Spinal cord (tissue), 10 donors: ENCODE results near the gene CABP4. TPM values are rescaled to one million over a fixed set of nuclear protein-coding genes. Genes with fewer than 3 reads are reported as not detected.

ENCODE experiments used
- DNase-seq, 6 donors: peaks; one replicate each; pipeline versions ENCODE4 v3.0.0 to v3.0.0-alpha.2; 2013 to 2015; ENCODE audit warnings: low spot score in 6 of 6, low read depth in 4 of 6
- H3K27ac ChIP-seq: one replicate; pipeline ENCODE4 v1.5.1; 2013; ENCODE audit warnings: low read depth, low read length, control low read depth
- H3K27me3 ChIP-seq: one replicate; pipeline ENCODE4 v1.6.1; 2013; ENCODE audit warnings: low read length; ENCODE audit not compliant: control insufficient read depth, insufficient read depth
- H3K36me3 ChIP-seq: one replicate; pipeline ENCODE4 v1.6.1; 2013; ENCODE audit warnings: low read length; ENCODE audit not compliant: control insufficient read depth, insufficient read depth
- H3K4me1 ChIP-seq: one replicate; pipeline ENCODE4 v1.6.1; 2013; ENCODE audit warnings: low read length; ENCODE audit not compliant: control insufficient read depth, insufficient read depth
- H3K4me3 ChIP-seq: one replicate; pipeline ENCODE4 v1.5.1; 2013; ENCODE audit warnings: low read depth, low read length, control low read depth
- H3K9me3 ChIP-seq: one replicate; pipeline ENCODE4 v1.6.1; 2013; ENCODE audit warnings: low read length; ENCODE audit not compliant: control insufficient read depth, insufficient read depth
- WGBS: methylation state at CpG from one replicate; pipeline ENCODE4 v1.1.5; 2013; ENCODE audit warnings: missing lambda C conversion rate; ENCODE audit not compliant: insufficient coverage; 5-methylcytosine and 5-hydroxymethylcytosine counted together
- polyA plus RNA-seq, 2 donors: library from polyadenylated mRNA; unstranded; fragments of 120-200 nt; gene quantifications; one replicate each; pipeline ENCODE4 v1.2.1, GENCODE V29; 2013; ENCODE audit not compliant: insufficient read length in 2 of 2
- total RNA-seq, 2 donors: library from RNA; depleted of rRNA in 1 of 2; stranded (reverse); fragments of 120-200 nt in 1 of 2; fragments of >200 nt in 1 of 2; gene quantifications; one replicate each; pipeline versions ENCODE4 v1.2.3 to v1.2.4, GENCODE V29; 2013 to 2014
- donor health status: healthy.

CABP4 gene
- total and polyA plus RNA-seq, 4 donors, result 0.30 to 0.67 (median 0.46) TPM

GRCh38 chr11:67503119-67504004, 48.2 kb downstream of the CABP4 start:
- WGBS, result 49% methylated on average over 15 of the region's 19 CpGs
- Histone ChIP-seq H3K27ac (no peak overlapping the region), H3K4me3 (peak overlapping the region; percentile 32), H3K9me3 (no peaks in the 10 kb centered on the region), H3K4me1 (peaks cover 62% of the 10 kb centered on the region), H3K27me3 (no peaks in the 10 kb centered on the region), H3K36me3 (peaks cover 57% of the 10 kb centered on the region)
- no peak for DNase-seq

- under 1% methylated on average over 101 of the region's 101 CpGs for WGBS
- peak overlapping the region; percentile 69 for H3K4me3 ChIP-seq
- H3K36me3 ChIP-seq, result peaks cover 48% of the 10 kb centered on the region
- peak overlapping the region; percentile 86 for H3K27ac ChIP-seq
- no peaks in the 10 kb centered on the region for H3K9me3 ChIP-seq
- DNase-seq, result peak in 2 of 6 donors; percentile 67 to 70
- peaks cover 65% of the 10 kb centered on the region for H3K4me1 ChIP-seq
- no peaks in the 10 kb centered on the region for H3K27me3 ChIP-seq
These were observed 49.1 kb downstream of the CABP4 start for GRCh38 chr11:67504005-67504949.

- no peaks in the 10 kb centered on the region for H3K9me3 ChIP-seq
- H3K36me3 ChIP-seq, result peaks cover 42% of the 10 kb centered on the region
- H3K4me3 ChIP-seq, result peak within 1 kb of the TSS; percentile 69
- WGBS, result 2% methylated on average over 55 of the region's 58 CpGs
- H3K4me1 ChIP-seq, result peaks cover 68% of the 10 kb centered on the region
- peak within 1 kb of the TSS; percentile 93 for H3K27ac ChIP-seq
- DNase-seq, result peak in 2 of 6 donors; percentile 55 to 75
- no peaks in the 10 kb centered on the region for H3K27me3 ChIP-seq
These were observed 49.9 kb downstream of the CABP4 start, which contains the start of gene PITPNM1 for GRCh38 chr11:67504950-67505581. PITPNM1 (minus strand) TSS chr11:67505363; CDS start chr11:67504180, 1,183 bp downstream.

- Histone ChIP-seq H3K9me3 (no peaks in the 10 kb centered on the region), H3K4me3 (peak overlapping the region; percentile 16), H3K27me3 (no peaks in the 10 kb centered on the region), H3K36me3 (peaks cover 37% of the 10 kb centered on the region), H3K4me1 (peaks cover 65% of the 10 kb centered on the region), H3K27ac (peak overlapping the region; percentile 93)
- WGBS, result 27% methylated on average over 16 of the region's 17 CpGs
- DNase-seq, result peak in 4 of 6 donors; percentile 66 to 92 (median 80)
These were observed 50.6 kb downstream of the CABP4 start for GRCh38 chr11:67505605-67506396.

- H3K27me3 ChIP-seq, result no peaks in the 10 kb centered on the region
- H3K27ac ChIP-seq, result peak overlapping the region; percentile 93
- peak overlapping the region; percentile 12 for H3K4me3 ChIP-seq
- 81% methylated on average over 10 of the region's 16 CpGs for WGBS
- H3K9me3 ChIP-seq, result no peaks in the 10 kb centered on the region
- no peak for DNase-seq
- peaks cover 31% of the 10 kb centered on the region for H3K36me3 ChIP-seq
- H3K4me1 ChIP-seq, result peaks cover 65% of the 10 kb centered on the region
These were observed 51.4 kb downstream of the CABP4 start for GRCh38 chr11:67506426-67507051.

- Histone ChIP-seq H3K4me3 (peak overlapping the region; percentile 71), H3K4me1 (peaks cover 62% of the 10 kb centered on the region), H3K27ac (peak overlapping the region; percentile 99), H3K9me3 (no peaks in the 10 kb centered on the region), H3K27me3 (peaks cover 5% of the 10 kb centered on the region), H3K36me3 (peaks cover 22% of the 10 kb centered on the region)
- 21% methylated on average over 33 of the region's 33 CpGs for WGBS
- DNase-seq, result peak in 1 of 6 donors; percentile 35
These were observed 52.2 kb downstream of the CABP4 start for GRCh38 chr11:67507242-67507863.

GRCh38 chr11:67507864-67508485, 52.8 kb downstream of the CABP4 start, which contains the start of gene CDK2AP2:
CDK2AP2 (minus strand) TSS chr11:67508162; CDS start chr11:67508082, 80 bp downstream.
- no peaks in the 10 kb centered on the region for H3K9me3 ChIP-seq
- H3K4me3 ChIP-seq, result peak within 1 kb of the TSS; percentile 71
- under 1% methylated on average over 57 of the region's 57 CpGs for WGBS

More at GRCh38 chr11:67507864-67508485, 52.8 kb downstream of the CABP4 start, which contains the start of gene CDK2AP2:
- Histone ChIP-seq H3K36me3 (peaks cover 17% of the 10 kb centered on the region), H3K4me1 (peaks cover 56% of the 10 kb centered on the region), H3K27ac (peak within 1 kb of the TSS; percentile 99), H3K27me3 (peaks cover 5% of the 10 kb centered on the region)
- DNase-seq, result peak; percentile 85 to 99 (median 98)
